Prostate gland (tissue), 2 donors: ENCODE data around the gene PON1. TPM values are rescaled to one million over a fixed set of nuclear protein-coding genes. Genes with fewer than 3 reads are reported as not detected.

Experiments
- DNase-seq: peaks from one replicate; pipeline ENCODE4 v3.0.0-alpha.2; 2019; ENCODE audit warnings: low spot score
- H3K27ac ChIP-seq, 2 donors: fragments of 200-600 bp; sonication (generic); 2 replicates each; pipeline ENCODE4 v1.5.1; 2017 to 2019
- H3K27me3 ChIP-seq: fragments of 200-600 bp; sonication (generic); replicated peaks from 2 replicates; pipeline ENCODE4 v1.5.1; 2019; ENCODE audit not compliant: insufficient read depth
- H3K36me3 ChIP-seq, 2 donors: fragments of 200-600 bp; sonication (generic); 1 replicate in 1 of 2; 2 replicates in 1 of 2; pipeline versions ENCODE4 v1.5.1 to v1.8.1; 2017 to 2019
- H3K4me1 ChIP-seq: fragments of 200-600 bp; sonication (generic); replicated peaks from 2 replicates; pipeline ENCODE4 v1.5.1; 2019
- H3K4me3 ChIP-seq, 2 donors: fragments of 200-600 bp; sonication (generic); 2 replicates each; pipeline ENCODE4 v1.5.1; 2017 to 2019
- H3K9me3 ChIP-seq: fragments of 200-600 bp; sonication (generic); 2 replicates; pipeline ENCODE4 v1.5.1; 2017
- POLR2A ChIP-seq: fragments of 450-650 bp; IDR thresholded peaks from one replicate; pipeline ENCODE4 v1.6.1; 2016; ENCODE audit warnings: antibody characterized with exemption, mild to moderate bottlenecking
- POLR2AphosphoS5 ChIP-seq: sonication (generic); formaldehyde crosslinking; IDR thresholded peaks from one replicate; pipeline ENCODE4 v1.6.1; 2017; ENCODE audit warnings: antibody characterized with exemption
- WGBS: methylation state at CpG from one replicate; pipeline ENCODE4 v1.1.5; 2018; 5-methylcytosine and 5-hydroxymethylcytosine counted together
- intact Hi-C: fragments of 100-400 bp; cut with DNase I; formaldehyde crosslinking; loops from one replicate; pipeline ENCODE4 v1.14.2; 2022
- total RNA-seq, 2 donors: library from RNA; depleted of rRNA; stranded (reverse); fragments of >200 nt; gene quantifications; one replicate each; pipeline ENCODE4 v1.1.0, GENCODE V29; 2016
- TF ChIP-seq, protein P1 (sequence below), 4 experiments: fragments of 200-600 bp in 2 of 4; fragments of 450-650 bp in 2 of 4; sonication (generic) in 2 of 4; IDR thresholded peaks; 1 replicate in 3 of 4; 2 replicates in 1 of 4; pipeline ENCODE4 v1.5.1; 2016 to 2019; ENCODE audit warnings: antibody characterized with exemption in 4 of 4, mild to moderate bottlenecking in 2 of 4, moderate library complexity in 2 of 4

The PON1 gene
- total RNA-seq, 2 donors from 2014 or later = 0.87 TPM; not detected in 1

DNA sequence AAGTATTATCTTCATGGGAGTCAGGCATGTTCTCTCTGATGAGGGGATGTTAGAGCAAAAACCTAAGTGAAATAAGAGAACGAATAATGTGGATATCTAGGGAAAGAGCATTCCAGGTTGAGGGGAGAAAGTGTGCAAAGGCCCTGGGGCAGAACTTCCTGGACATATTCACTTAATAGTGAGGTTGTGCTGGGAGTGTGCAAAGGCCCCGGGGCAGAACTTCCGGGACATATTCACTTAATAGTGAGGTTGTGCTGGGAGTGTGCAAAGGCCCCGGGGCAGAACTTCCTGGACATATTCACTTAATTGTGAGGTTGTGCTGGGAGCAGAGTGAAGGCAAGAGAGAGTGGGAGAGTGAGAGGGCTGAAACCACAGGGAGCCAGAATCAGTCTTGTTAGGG, 11.8 kb downstream of the PON1 start:
- Histone ChIP-seq H3K27ac (no peak overlapping the region), H3K9me3 (no peaks in the 10 kb centered on the region), H3K27me3 (no peaks in the 10 kb centered on the region), H3K4me3 (no peak overlapping the region), H3K4me1 (no peaks in the 10 kb centered on the region), H3K36me3 (no peaks in the 10 kb centered on the region)
- 88% methylated on average over 4 of the region's 4 CpGs for WGBS
- intact Hi-C loops = no loop called here
- no peak for TF ChIP-seq POLR2AphosphoS5
- DNase-seq = no peak

- no peak overlapping the region for H3K27ac ChIP-seq
- DNase-seq = no peak
- no peak overlapping the region for H3K4me3 ChIP-seq
- no peaks in the 10 kb centered on the region for H3K36me3 ChIP-seq
- intact Hi-C loops = no loop called here
- 96% methylated on average over 2 of the region's 2 CpGs for WGBS
- TF ChIP-seq, protein P1, sequence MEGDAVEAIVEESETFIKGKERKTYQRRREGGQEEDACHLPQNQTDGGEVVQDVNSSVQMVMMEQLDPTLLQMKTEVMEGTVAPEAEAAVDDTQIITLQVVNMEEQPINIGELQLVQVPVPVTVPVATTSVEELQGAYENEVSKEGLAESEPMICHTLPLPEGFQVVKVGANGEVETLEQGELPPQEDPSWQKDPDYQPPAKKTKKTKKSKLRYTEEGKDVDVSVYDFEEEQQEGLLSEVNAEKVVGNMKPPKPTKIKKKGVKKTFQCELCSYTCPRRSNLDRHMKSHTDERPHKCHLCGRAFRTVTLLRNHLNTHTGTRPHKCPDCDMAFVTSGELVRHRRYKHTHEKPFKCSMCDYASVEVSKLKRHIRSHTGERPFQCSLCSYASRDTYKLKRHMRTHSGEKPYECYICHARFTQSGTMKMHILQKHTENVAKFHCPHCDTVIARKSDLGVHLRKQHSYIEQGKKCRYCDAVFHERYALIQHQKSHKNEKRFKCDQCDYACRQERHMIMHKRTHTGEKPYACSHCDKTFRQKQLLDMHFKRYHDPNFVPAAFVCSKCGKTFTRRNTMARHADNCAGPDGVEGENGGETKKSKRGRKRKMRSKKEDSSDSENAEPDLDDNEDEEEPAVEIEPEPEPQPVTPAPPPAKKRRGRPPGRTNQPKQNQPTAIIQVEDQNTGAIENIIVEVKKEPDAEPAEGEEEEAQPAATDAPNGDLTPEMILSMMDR (IDR thresholded peaks at IDR 0.05) = no peak
- TF ChIP-seq POLR2AphosphoS5 = no peak
- no peak for TF ChIP-seq POLR2A
- no peaks in the 10 kb centered on the region for H3K9me3 ChIP-seq
- no peaks in the 10 kb centered on the region for H3K4me1 ChIP-seq
- no peaks in the 10 kb centered on the region for H3K27me3 ChIP-seq
These were observed 12.9 kb downstream of the PON1 start for GRCh38 chr7:95311389-95311788.

- Histone ChIP-seq H3K9me3 (no peaks in the 10 kb centered on the region), H3K27me3 (no peaks in the 10 kb centered on the region), H3K27ac (no peak overlapping the region), H3K36me3 (no peaks in the 10 kb centered on the region), H3K4me3 (no peak overlapping the region), H3K4me1 (no peaks in the 10 kb centered on the region)
- no peak for DNase-seq
- TF ChIP-seq POLR2A (no peak), POLR2AphosphoS5 (no peak)
- TF ChIP-seq, protein P1 (IDR thresholded peaks at IDR 0.05) = no peak
- WGBS = 84% methylated on average over 2 of the region's 2 CpGs
- intact Hi-C loops = no loop called here
These were observed 14.4 kb downstream of the PON1 start for GRCh38 chr7:95309951-95310350.

- no peaks in the 10 kb centered on the region for H3K27me3 ChIP-seq
- no peak overlapping the region for H3K4me3 ChIP-seq
- H3K9me3 ChIP-seq = no peaks in the 10 kb centered on the region
- no peaks in the 10 kb centered on the region for H3K4me1 ChIP-seq
- no peak overlapping the region for H3K27ac ChIP-seq
- no peak for DNase-seq
- TF ChIP-seq POLR2A = no peak
- TF ChIP-seq, protein P1 (IDR thresholded peaks at IDR 0.05) = no peak
- TF ChIP-seq POLR2AphosphoS5 = no peak
- H3K36me3 ChIP-seq = no peaks in the 10 kb centered on the region
- 34% methylated on average over 7 of the region's 7 CpGs for WGBS
- intact Hi-C loops = no loop called here
These were observed 19.3 kb downstream of the PON1 start for GRCh38 chr7:95304990-95305389.

- intact Hi-C loops = no loop called here
- WGBS = 72% methylated on average over 9 of the region's 9 CpGs
- Histone ChIP-seq H3K27me3 (no peaks in the 10 kb centered on the region), H3K9me3 (no peaks in the 10 kb centered on the region), H3K36me3 (no peaks in the 10 kb centered on the region), H3K4me3 (no peak overlapping the region), H3K27ac (no peak overlapping the region), H3K4me1 (no peaks in the 10 kb centered on the region)
- no peak for DNase-seq
- TF ChIP-seq POLR2A (no peak), POLR2AphosphoS5 (no peak)
- TF ChIP-seq, protein P1 (IDR thresholded peaks at IDR 0.05) = no peak
These were observed 21.1 kb downstream of the PON1 start for GRCh38 chr7:95303013-95303905.
